Upper lobe of left lung (tissue), 6 donors: ENCODE measurements around the gene MPRIP. TPM values are rescaled to one million over a fixed set of nuclear protein-coding genes. Genes with fewer than 3 reads are reported as not detected.

Source experiments
- ATAC-seq, 2 donors: fragments of 200-7000 bp; cut with Tn5 transposase; one replicate each; pipeline ENCODE4 v1.9.1; 2022; ENCODE audit warnings: mild to moderate bottlenecking in 2 of 2, moderate library complexity in 2 of 2; ENCODE audit not compliant: low FRiP score in 2 of 2
- DNase-seq, 2 donors: peaks; one replicate each; pipeline ENCODE4 v3.0.0-alpha.2; 2019 to 2020
- H3K27ac ChIP-seq, 4 donors: fragments of 200-600 bp; sonication (generic); one replicate each; pipeline ENCODE4 v1.5.1; 2016 to 2019
- H3K27me3 ChIP-seq, 4 donors: fragments of 200-600 bp; sonication (generic); one replicate each; pipeline ENCODE4 v1.5.1; 2017 to 2019
- H3K36me3 ChIP-seq, 4 donors: fragments of 200-600 bp; sonication (generic); one replicate each; pipeline ENCODE4 v1.5.1; 2016 to 2019
- H3K4me1 ChIP-seq, 4 donors: fragments of 200-600 bp; sonication (generic); one replicate each; pipeline ENCODE4 v1.5.1; 2018 to 2019
- H3K4me3 ChIP-seq, 4 donors: fragments of 200-600 bp; sonication (generic); one replicate each; pipeline ENCODE4 v1.5.1; 2017 to 2019; ENCODE audit warnings: mild to moderate bottlenecking in 2 of 4, moderate library complexity in 1 of 4
- H3K9me3 ChIP-seq, 4 donors: fragments of 200-600 bp; sonication (generic); one replicate each; pipeline ENCODE4 v1.5.1; 2018 to 2019
- EP300 ChIP-seq, 4 donors: sonication (generic); formaldehyde crosslinking; IDR thresholded peaks; one replicate each; pipeline ENCODE4 v1.5.1; 2017; ENCODE audit warnings: antibody characterized with exemption in 4 of 4, control low read depth in 2 of 4
- POLR2A ChIP-seq, 4 donors: fragments of 450-650 bp; IDR thresholded peaks; one replicate each; pipeline ENCODE4 v1.5.1; 2016 to 2017; ENCODE audit warnings: antibody characterized with exemption in 4 of 4, mild to moderate bottlenecking in 2 of 4
- POLR2AphosphoS5 ChIP-seq, 2 donors: sonication (generic); formaldehyde crosslinking; IDR thresholded peaks; one replicate each; pipeline ENCODE4 v1.5.1; 2017; ENCODE audit warnings: antibody characterized with exemption in 2 of 2
- WGBS, 2 donors: methylation state at CpG; one replicate each; pipeline ENCODE4 v1.1.5; 2017 to 2018; 5-methylcytosine and 5-hydroxymethylcytosine counted together
- total RNA-seq, 6 donors: library from RNA; depleted of rRNA in 4 of 6; stranded (reverse); fragments of >200 nt in 4 of 6; gene quantifications; one replicate each; pipeline versions ENCODE4 v1.1.0 to v1.2.1, GENCODE V29; 2016 to 2021
- TF ChIP-seq, protein P1 (sequence below), 6 experiments: fragments of 450-650 bp in 4 of 6; fragments of 200-600 bp in 2 of 6; sonication (generic) in 2 of 6; IDR thresholded peaks; one replicate each; pipeline ENCODE4 v1.5.1; 2016 to 2019; ENCODE audit warnings: antibody characterized with exemption in 6 of 6
- donor health status: DM: no; HTN: no; CAD: no; lungs with moderate emphysema.
- donor health status: DM: no; HTN: yes; CAD: no; lungs with severe emphysema.

Gene MPRIP
- total RNA-seq, 6 donors from 2014 or later = 201 to 380 (median 285) TPM

DNA sequence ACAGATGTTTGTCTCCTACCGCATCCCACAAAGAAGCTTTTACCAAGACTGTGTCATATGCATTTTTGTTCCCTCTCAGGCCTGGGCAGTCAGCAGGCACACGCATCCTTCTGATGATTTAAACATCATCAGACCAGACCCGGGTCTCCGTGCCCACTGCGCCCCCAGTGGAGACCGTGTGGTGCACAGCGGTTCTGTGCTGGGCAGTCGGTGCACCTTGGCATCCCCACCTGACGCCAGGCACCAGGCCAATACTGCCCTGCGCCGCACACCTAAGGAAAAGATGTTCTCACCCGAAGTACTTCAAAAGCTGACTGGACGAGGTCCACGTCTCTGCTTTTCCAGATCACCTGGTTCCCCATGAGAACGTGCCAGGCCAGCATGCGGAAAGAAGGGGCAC, 174.5 kb downstream of the MPRIP start:
- Histone ChIP-seq H3K9me3 (no peaks in the 10 kb centered on the region), H3K27me3 (no peaks in the 10 kb centered on the region), H3K4me3 (no peak overlapping the region), H3K36me3 (peaks cover 72 to 99% (median 93%) of the 10 kb centered on the region in 4 donors), H3K4me1 (no peaks in the 10 kb centered on the region), H3K27ac (no peak overlapping the region)
- 93 to 94% methylated on average over 13 to 16 of the region's 16 CpGs for WGBS, 2 donors
- ATAC-seq (no peak), DNase-seq (peak in 1 of 2 donors; percentile 56)
- no peak for TF ChIP-seq POLR2A (IDR thresholded peaks at IDR 0.05)
- TF ChIP-seq EP300 (IDR thresholded peaks at IDR 0.05) = no peak
- no peak for TF ChIP-seq POLR2AphosphoS5 (IDR thresholded peaks at IDR 0.05)

DNA sequence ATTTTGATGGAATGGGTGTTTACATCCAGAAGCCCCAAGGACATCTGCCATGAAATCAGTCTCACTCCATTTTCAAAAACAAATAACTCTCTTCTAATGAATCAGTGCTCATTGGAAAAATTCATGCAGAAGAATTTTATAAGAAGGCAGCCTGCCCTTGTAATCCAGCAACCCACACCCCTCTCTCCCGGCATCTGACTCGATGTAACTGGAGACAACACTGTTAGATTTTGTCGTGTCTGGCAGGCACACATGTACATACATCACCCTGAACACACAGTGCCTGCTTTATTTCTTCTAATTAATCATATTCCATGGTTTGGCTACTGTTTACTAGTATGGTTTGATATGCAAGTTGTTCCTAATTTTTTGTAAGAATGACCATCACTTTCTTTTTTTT, 175.7 kb downstream of the MPRIP start:
- TF ChIP-seq POLR2AphosphoS5 (IDR thresholded peaks at IDR 0.05) = no peak
- TF ChIP-seq, protein P1, sequence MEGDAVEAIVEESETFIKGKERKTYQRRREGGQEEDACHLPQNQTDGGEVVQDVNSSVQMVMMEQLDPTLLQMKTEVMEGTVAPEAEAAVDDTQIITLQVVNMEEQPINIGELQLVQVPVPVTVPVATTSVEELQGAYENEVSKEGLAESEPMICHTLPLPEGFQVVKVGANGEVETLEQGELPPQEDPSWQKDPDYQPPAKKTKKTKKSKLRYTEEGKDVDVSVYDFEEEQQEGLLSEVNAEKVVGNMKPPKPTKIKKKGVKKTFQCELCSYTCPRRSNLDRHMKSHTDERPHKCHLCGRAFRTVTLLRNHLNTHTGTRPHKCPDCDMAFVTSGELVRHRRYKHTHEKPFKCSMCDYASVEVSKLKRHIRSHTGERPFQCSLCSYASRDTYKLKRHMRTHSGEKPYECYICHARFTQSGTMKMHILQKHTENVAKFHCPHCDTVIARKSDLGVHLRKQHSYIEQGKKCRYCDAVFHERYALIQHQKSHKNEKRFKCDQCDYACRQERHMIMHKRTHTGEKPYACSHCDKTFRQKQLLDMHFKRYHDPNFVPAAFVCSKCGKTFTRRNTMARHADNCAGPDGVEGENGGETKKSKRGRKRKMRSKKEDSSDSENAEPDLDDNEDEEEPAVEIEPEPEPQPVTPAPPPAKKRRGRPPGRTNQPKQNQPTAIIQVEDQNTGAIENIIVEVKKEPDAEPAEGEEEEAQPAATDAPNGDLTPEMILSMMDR (IDR thresholded peaks at IDR 0.05) = no peak
- TF ChIP-seq EP300 (IDR thresholded peaks at IDR 0.05) = no peak
- TF ChIP-seq POLR2A (IDR thresholded peaks at IDR 0.05) = no peak
- no peak overlapping the region for H3K27ac ChIP-seq
- no peak overlapping the region for H3K4me3 ChIP-seq
- no peaks in the 10 kb centered on the region for H3K27me3 ChIP-seq
- no peak for ATAC-seq
- H3K9me3 ChIP-seq = no peaks in the 10 kb centered on the region
- DNase-seq = no peak
- no peaks in the 10 kb centered on the region for H3K4me1 ChIP-seq
- peaks cover 78 to 100% (median 97%) of the 10 kb centered on the region in 4 donors for H3K36me3 ChIP-seq
- WGBS, 2 donors = 86 to 97% methylated on average over 3 of the region's 3 CpGs

DNA sequence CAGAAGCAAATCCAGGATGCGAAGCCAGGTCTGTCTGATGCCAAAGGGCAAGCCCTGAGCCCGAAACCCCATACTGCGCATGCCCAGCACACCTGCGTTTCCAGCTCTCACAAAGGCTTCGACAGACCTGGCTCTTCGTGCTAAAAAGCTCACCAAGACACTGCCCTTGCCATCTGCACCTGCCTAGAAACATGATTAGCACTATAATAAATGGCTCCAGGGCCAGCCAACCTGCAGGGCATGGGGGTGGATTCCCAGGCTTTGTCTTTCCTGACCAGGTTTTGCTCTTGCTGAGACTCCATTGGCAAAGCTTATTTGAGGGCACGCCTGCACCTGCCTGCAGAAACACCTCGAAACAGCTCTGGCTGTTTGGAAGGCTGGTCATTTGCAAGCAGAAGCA, 178.3 kb downstream of the MPRIP start:
- no peak for DNase-seq
- TF ChIP-seq, protein P1 (IDR thresholded peaks at IDR 0.05) = no peak
- TF ChIP-seq POLR2AphosphoS5 (IDR thresholded peaks at IDR 0.05) = no peak
- no peak for TF ChIP-seq POLR2A (IDR thresholded peaks at IDR 0.05)
- no peak for TF ChIP-seq EP300 (IDR thresholded peaks at IDR 0.05)
- Histone ChIP-seq H3K27me3 (no peaks in the 10 kb centered on the region), H3K4me1 (no peaks in the 10 kb centered on the region), H3K27ac (no peak overlapping the region), H3K36me3 (peaks cover 76 to 100% (median 97%) of the 10 kb centered on the region in 4 donors), H3K4me3 (no peak overlapping the region), H3K9me3 (no peaks in the 10 kb centered on the region)
- ATAC-seq = no peak
- WGBS, 2 donors = 70 to 91% methylated on average over 2 to 8 of the region's 8 CpGs

DNA sequence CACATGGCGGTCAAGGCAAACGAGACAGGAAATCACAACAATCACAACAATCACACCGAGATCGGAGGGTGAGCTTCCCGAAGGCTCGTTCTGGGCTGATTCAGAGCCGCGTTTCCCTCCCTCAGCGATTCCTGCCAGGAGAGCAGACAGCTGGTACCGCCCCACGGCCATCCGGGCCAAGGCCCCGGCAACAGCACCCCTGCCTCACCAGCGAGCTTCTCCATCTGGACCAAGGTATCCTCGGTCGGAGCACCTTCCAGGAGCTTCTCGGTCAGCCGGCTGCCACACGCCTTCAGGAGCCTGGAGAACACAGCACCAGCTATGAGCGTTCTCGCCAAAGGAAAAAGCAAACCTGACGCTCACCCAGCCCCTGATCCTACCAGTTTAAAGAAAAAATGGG, 179.1 kb downstream of the MPRIP start:
- Histone ChIP-seq H3K4me1 (no peaks in the 10 kb centered on the region), H3K36me3 (peaks cover 79 to 100% (median 97%) of the 10 kb centered on the region in 4 donors), H3K27me3 (no peaks in the 10 kb centered on the region), H3K4me3 (no peak overlapping the region), H3K27ac (no peak overlapping the region), H3K9me3 (no peaks in the 10 kb centered on the region)
- ATAC-seq (no peak), DNase-seq (peak in 1 of 2 donors; percentile 58)
- 92 to 98% methylated on average over 17 to 20 of the region's 22 CpGs for WGBS, 2 donors
- no peak for TF ChIP-seq EP300 (IDR thresholded peaks at IDR 0.05)
- no peak for TF ChIP-seq POLR2AphosphoS5 (IDR thresholded peaks at IDR 0.05)
- TF ChIP-seq, protein P1 (IDR thresholded peaks at IDR 0.05) = no peak
- no peak for TF ChIP-seq POLR2A (IDR thresholded peaks at IDR 0.05)

DNA sequence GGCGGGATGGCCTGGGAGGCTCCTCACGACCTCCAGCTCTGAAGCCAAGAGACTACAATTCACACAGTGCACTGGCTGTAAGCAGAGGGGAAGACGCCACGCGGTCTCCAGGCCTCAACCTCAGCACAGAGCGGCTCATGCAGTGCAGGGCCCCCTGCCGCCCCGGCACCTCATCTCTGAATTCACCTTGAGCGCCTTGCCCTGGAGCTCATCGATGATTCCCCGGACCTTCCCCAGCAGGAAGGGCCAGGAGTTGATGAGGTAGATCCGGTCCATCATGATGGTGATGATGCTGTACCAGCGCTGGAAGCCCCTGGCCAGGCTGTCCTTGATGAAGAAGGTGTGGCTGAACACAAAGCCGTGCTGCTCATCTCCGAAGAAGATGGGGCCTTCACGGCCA, 181.5 kb downstream of the MPRIP start:
- Histone ChIP-seq H3K27me3 (no peaks in the 10 kb centered on the region), H3K4me3 (no peak overlapping the region), H3K9me3 (no peaks in the 10 kb centered on the region), H3K36me3 (peaks cover 74 to 100% (median 98%) of the 10 kb centered on the region in 4 donors), H3K27ac (no peak overlapping the region), H3K4me1 (no peaks in the 10 kb centered on the region)
- ATAC-seq (no peak), DNase-seq (peak in 1 of 2 donors; percentile 53)
- 96 to 98% methylated on average over 8 to 15 of the region's 16 CpGs for WGBS, 2 donors
- TF ChIP-seq POLR2AphosphoS5 (IDR thresholded peaks at IDR 0.05) (no peak), POLR2A (IDR thresholded peaks at IDR 0.05) (no peak), EP300 (IDR thresholded peaks at IDR 0.05) (no peak)
- TF ChIP-seq, protein P1 (IDR thresholded peaks at IDR 0.05) = no peak
